ENCODE results near the gene NLE1.

DNA sequence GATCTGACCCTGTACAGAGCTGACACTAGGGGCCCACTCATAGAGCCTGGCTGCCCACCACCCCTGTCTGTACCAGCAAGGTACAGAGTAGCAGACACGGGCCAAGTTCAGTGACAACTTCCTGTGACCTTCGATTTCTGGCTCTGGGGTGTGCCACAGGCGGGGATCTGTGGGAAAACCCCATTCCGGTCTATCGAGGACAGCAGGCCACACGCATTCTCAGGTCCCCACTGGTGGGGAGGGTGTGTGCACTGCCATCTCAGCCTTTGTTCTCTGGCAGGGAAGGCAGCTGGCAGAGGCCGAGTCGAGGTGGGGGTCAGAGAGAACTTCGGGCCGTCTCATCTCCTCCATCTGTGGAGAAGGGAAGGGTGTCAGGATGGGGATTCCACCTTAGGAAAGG lies 10.0 kb downstream of the NLE1 start:
- TF ChIP-seq, protein P1, sequence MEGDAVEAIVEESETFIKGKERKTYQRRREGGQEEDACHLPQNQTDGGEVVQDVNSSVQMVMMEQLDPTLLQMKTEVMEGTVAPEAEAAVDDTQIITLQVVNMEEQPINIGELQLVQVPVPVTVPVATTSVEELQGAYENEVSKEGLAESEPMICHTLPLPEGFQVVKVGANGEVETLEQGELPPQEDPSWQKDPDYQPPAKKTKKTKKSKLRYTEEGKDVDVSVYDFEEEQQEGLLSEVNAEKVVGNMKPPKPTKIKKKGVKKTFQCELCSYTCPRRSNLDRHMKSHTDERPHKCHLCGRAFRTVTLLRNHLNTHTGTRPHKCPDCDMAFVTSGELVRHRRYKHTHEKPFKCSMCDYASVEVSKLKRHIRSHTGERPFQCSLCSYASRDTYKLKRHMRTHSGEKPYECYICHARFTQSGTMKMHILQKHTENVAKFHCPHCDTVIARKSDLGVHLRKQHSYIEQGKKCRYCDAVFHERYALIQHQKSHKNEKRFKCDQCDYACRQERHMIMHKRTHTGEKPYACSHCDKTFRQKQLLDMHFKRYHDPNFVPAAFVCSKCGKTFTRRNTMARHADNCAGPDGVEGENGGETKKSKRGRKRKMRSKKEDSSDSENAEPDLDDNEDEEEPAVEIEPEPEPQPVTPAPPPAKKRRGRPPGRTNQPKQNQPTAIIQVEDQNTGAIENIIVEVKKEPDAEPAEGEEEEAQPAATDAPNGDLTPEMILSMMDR (IDR thresholded peaks at IDR 0.05) = no peak
- TF ChIP-seq, protein P2, sequence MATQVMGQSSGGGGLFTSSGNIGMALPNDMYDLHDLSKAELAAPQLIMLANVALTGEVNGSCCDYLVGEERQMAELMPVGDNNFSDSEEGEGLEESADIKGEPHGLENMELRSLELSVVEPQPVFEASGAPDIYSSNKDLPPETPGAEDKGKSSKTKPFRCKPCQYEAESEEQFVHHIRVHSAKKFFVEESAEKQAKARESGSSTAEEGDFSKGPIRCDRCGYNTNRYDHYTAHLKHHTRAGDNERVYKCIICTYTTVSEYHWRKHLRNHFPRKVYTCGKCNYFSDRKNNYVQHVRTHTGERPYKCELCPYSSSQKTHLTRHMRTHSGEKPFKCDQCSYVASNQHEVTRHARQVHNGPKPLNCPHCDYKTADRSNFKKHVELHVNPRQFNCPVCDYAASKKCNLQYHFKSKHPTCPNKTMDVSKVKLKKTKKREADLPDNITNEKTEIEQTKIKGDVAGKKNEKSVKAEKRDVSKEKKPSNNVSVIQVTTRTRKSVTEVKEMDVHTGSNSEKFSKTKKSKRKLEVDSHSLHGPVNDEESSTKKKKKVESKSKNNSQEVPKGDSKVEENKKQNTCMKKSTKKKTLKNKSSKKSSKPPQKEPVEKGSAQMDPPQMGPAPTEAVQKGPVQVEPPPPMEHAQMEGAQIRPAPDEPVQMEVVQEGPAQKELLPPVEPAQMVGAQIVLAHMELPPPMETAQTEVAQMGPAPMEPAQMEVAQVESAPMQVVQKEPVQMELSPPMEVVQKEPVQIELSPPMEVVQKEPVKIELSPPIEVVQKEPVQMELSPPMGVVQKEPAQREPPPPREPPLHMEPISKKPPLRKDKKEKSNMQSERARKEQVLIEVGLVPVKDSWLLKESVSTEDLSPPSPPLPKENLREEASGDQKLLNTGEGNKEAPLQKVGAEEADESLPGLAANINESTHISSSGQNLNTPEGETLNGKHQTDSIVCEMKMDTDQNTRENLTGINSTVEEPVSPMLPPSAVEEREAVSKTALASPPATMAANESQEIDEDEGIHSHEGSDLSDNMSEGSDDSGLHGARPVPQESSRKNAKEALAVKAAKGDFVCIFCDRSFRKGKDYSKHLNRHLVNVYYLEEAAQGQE (IDR thresholded peaks at IDR 0.05; ENCODE audit: insufficient read depth in 1 of 2, low read depth in 2 of 2, low read length in 1 of 2) = no peak
- TF ChIP-seq POLR2AphosphoS5 (IDR thresholded peaks at IDR 0.05; ENCODE audit: low read depth, low read length) = no peak
- TF ChIP-seq TCF7L2 (IDR thresholded peaks at IDR 0.05; ENCODE audit: low read depth, low read length) = no peak
